ENCODE data around the gene PEX3.

- TF ChIP-seq CTCF (IDR thresholded peaks at IDR 0.05; ENCODE audit: low read length) (no peak), EZH2phosphoT487 (IDR thresholded peaks at IDR 0.05; ENCODE audit: low read length) (no peak)
Observed at GRCh38 chr6:143516690-143517446, 66.3 kb downstream of the PEX3 start.

Data from MM.1S (cell line).